SH-SY5Y (cell line): Measurements from ENCODE around the gene NAGLU.

Source experiments
- GATA2 ChIP-seq: IDR thresholded peaks from 2 replicates; pipeline ENCODE4 v1.6.1; 2011; ENCODE audit warnings: mild to moderate bottlenecking, low read depth, low read length
- GATA3 ChIP-seq: IDR thresholded peaks from 2 replicates; pipeline ENCODE4 v1.6.1; 2011; ENCODE audit warnings: low read depth, mild to moderate bottlenecking, low read length, moderate library complexity

The NAGLU gene

GRCh38 chr17:42578282-42578869, 42.3 kb downstream of the NAGLU start:
- TF ChIP-seq GATA3 = no peak
- TF ChIP-seq GATA2 = no peak

DNA sequence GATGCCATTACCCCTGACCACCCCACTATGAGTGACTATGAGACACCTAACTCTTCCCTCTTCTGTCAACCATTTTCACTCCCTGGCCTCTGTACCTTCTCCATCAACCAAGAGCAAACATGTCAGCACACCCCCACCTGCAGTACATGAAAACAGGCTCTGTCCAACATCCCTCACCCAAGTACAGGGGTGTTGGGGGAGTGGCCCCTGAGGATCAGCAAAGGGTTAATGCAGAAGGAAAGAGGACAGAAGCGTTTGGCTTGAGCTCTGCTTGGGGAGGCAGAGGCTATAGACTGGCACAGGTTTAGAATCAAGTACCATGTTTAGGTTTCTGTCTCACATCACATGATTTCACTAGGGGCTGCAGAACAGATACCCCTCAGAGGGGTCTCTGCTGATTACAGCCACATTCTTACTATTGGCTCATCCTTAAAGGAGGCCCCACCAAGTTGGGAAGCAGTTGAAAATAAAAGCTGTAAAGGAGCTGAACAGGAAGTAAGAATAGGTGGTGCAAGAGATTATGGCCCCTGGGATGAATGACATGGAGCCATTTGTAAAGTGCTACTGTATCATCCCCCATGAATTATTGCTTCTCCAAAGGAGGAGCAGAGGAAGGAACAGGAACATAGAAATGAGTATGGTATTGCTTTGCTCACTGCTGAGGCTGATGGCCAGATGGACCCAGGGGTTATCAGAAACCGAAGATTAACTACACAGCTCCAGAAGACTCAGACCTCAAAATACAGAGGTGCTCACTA, 43.9 kb downstream of the NAGLU start:
- TF ChIP-seq GATA2 (no peak), GATA3 (no peak)

DNA sequence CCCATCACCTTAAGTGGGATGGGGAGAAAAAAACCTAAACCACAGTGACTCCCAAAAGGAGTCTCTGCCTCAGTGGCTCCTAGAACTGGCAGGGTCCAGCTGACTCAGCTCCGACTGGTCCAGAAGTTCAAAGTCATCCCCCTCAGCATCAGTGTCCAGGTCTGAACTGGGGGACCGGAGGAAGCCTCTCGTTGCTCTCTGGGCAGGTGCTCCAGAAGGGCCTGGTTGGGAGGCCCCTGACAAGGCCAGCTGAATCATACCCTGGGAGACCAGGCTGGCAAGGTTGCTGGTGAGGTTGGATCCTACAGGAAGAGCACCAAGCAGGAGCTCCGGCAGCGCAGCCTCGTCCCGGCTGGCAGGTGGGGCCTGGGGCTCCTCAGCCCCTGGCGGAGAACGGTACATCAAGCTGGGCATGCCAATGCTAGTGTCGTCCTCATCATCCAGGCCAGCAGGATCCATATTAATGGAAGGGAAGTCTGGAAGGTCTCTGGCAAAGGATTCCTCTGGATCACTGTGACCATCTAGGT, 45.8 kb downstream of the NAGLU start:
- TF ChIP-seq GATA3 (no peak), GATA2 (no peak)

DNA sequence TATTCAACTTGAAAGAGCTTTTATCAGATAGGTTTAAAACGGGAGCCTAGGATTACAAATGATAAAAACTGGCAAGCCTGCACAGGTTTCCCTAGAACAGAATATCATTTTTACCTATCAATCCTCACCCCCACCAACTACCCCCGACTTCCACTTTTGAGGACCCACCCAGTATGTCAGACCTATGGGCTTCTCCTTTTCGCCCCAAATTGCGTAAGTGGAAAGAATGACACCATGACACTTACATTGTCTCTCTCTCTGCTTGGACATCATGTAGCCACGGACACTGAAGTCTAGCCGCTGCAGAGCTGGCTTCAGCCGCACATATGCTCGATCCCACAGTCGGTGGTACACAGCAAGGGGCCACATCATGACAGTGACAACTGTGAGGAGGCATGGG, 48.8 kb downstream of the NAGLU start:
- no peak for TF ChIP-seq GATA2
- no peak for TF ChIP-seq GATA3

- TF ChIP-seq GATA3 (no peak), GATA2 (no peak)
Measured at GRCh38 chr17:42585353-42585752, 49.3 kb downstream of the NAGLU start.

GRCh38 chr17:42586514-42587230, 50.6 kb downstream of the NAGLU start:
- TF ChIP-seq GATA3 = no peak
- TF ChIP-seq GATA2 = no peak

DNA sequence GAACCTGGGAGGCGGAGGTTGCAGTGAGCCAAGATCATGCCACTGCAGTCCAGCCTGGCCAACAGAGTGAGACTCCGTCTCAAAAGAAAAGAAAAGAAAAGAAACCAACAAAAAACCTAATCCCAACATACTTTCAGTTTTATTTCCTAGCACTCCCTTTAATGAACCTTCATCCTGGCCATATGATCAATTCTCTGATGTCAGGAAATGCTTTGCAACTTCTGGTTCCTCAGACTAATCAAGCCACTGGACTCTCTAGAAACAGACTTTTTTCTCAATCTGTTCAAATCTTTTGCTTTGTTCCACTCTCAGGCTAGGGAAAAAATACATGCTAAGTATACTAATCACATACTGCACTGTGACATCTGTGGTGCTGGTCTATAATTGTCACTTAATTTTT, 54.8 kb downstream of the NAGLU start:
- TF ChIP-seq GATA2 (no peak), GATA3 (no peak)

GRCh38 chr17:42591411-42591810, 55.4 kb downstream of the NAGLU start:
- TF ChIP-seq GATA2 = no peak
- TF ChIP-seq GATA3 = no peak
